OCI-LY1 (cell line): Measurements from ENCODE around the gene MAP1S.

Source experiments
- H2AFZ ChIP-seq: fragments of 200-600 bp; sonication (generic), shearing (Covaris generic); 2 replicates; pipeline ENCODE4 v1.6.0; 2014; ENCODE audit warnings: antibody characterized with exemption, mild to moderate bottlenecking, low read length
- H3F3A ChIP-seq: fragments of 200-600 bp; sonication (generic), shearing (Covaris generic); 2 replicates; pipeline ENCODE4 v1.6.0; 2014; ENCODE audit warnings: mild to moderate bottlenecking, antibody characterized with exemption, low read length, moderate library complexity; ENCODE audit not compliant: insufficient read depth
- H3K27ac ChIP-seq: fragments of 200-600 bp; sonication (generic); 2 replicates; pipeline ENCODE4 v1.5.1; 2014; ENCODE audit warnings: low read length, mixed run types, mild to moderate bottlenecking, low read depth; ENCODE audit not compliant: poor library complexity, severe bottlenecking
- H3K27me3 ChIP-seq: fragments of 200-600 bp; sonication (generic); 2 replicates; pipeline ENCODE4 v1.6.0; 2014; ENCODE audit warnings: antibody characterized with exemption, mild to moderate bottlenecking, low read length, moderate library complexity; ENCODE audit not compliant: insufficient read depth
- H3K36me3 ChIP-seq: fragments of 200-600 bp; sonication (generic); 2 replicates; pipeline ENCODE4 v1.6.1; 2014; ENCODE audit warnings: mild to moderate bottlenecking, antibody characterized with exemption, low read length, moderate library complexity, mixed read lengths; ENCODE audit not compliant: insufficient read depth
- H3K4me1 ChIP-seq: fragments of 200-600 bp; sonication (generic); 2 replicates; pipeline ENCODE4 v1.5.1; 2014; ENCODE audit warnings: mild to moderate bottlenecking, low read length, moderate library complexity; ENCODE audit not compliant: insufficient read depth, severe bottlenecking
- H3K4me2 ChIP-seq: fragments of 200-600 bp; sonication (generic), shearing (Covaris generic); 2 replicates; pipeline ENCODE4 v1.6.1; 2014; ENCODE audit warnings: low read length
- H3K4me3 ChIP-seq: fragments of 200-600 bp; sonication (generic); 2 replicates; pipeline ENCODE4 v1.5.1; 2014; ENCODE audit warnings: low read length, low read depth, mild to moderate bottlenecking, mixed read lengths; ENCODE audit not compliant: poor library complexity, severe bottlenecking
- H3K79me2 ChIP-seq: fragments of 200-600 bp; shearing (Covaris generic); 2 replicates; pipeline ENCODE4 v1.6.1; 2016; ENCODE audit warnings: mixed run types, low read length, mixed read lengths; ENCODE audit not compliant: insufficient read depth
- H3K9ac ChIP-seq: fragments of 200-600 bp; sonication (generic), shearing (Covaris generic); 2 replicates; pipeline ENCODE4 v1.6.1; 2014; ENCODE audit warnings: mild to moderate bottlenecking, low read length, mixed read lengths
- H3K9me2 ChIP-seq: fragments of 200-600 bp; sonication (generic), shearing (Covaris generic); 2 replicates; pipeline ENCODE4 v1.6.1; 2014; ENCODE audit warnings: low read depth, mild to moderate bottlenecking, low read length, mixed read lengths
- H3K9me3 ChIP-seq: fragments of 200-600 bp; shearing (Covaris generic); 2 replicates; pipeline ENCODE4 v1.6.1; 2014; ENCODE audit warnings: low read length, mixed read lengths
- H4K20me1 ChIP-seq: fragments of 200-600 bp; sonication (generic), shearing (Covaris generic); 2 replicates; pipeline ENCODE4 v1.6.0; 2016; ENCODE audit warnings: mild to moderate bottlenecking, low read length; ENCODE audit not compliant: insufficient read depth
- CTCF ChIP-seq: fragments of 200-600 bp; sonication (generic), shearing (Covaris generic); IDR thresholded peaks from 2 replicates; pipeline ENCODE4 v1.5.1; 2017; ENCODE audit warnings: mild to moderate bottlenecking, antibody characterized with exemption, low read length, moderate library complexity, mixed read lengths
- EZH2 ChIP-seq: fragments of 200-600 bp; sonication (generic), shearing (Covaris generic); IDR thresholded peaks from 2 replicates; pipeline ENCODE4 v1.8.0; 2017; ENCODE audit warnings: borderline replicate concordance, mixed run types, mild to moderate bottlenecking, antibody characterized with exemption, low read length, moderate library complexity, mixed read lengths

The MAP1S gene

GRCh38 chr19:17718947-17719711 lies at the start of gene MAP1S:
MAP1S (plus strand) TSS chr19:17719480; CDS start chr19:17719503, 23 bp downstream.
- Histone ChIP-seq H3K27me3 (no peaks in the 10 kb centered on the region), H2AFZ (0 out of 2 replicates have a peak within 1 kb of the TSS, but pooled peaks have one; percentile 8), H3K4me2 (peak within 1 kb of the TSS; percentile 99), H4K20me1 (no peaks in the 10 kb centered on the region), H3K4me3 (peak within 1 kb of the TSS; percentile 97), H3K79me2 (peaks cover 9% of the 10 kb centered on the region), H3F3A (no peaks in the 10 kb centered on the region), H3K9me3 (no peaks in the 10 kb centered on the region), H3K4me1 (peaks cover 23% of the 10 kb centered on the region), H3K9ac (peak within 1 kb of the TSS; percentile 88), H3K9me2 (no peaks in the 10 kb centered on the region), H3K36me3 (0 out of 2 replicates have a peak, but pooled peaks cover under 1% of the 10 kb centered on the region), H3K27ac (no peak within 1 kb of the TSS)
- TF ChIP-seq EZH2 (no peak), CTCF (no peak)

- TF ChIP-seq CTCF = no peak
- TF ChIP-seq EZH2 = no peak
Measured at GRCh38 chr19:17671906-17672305, 47.4 kb upstream of the MAP1S start.

GRCh38 chr19:17673937-17674799 lies 45.1 kb upstream of the MAP1S start:
- H3K4me1 ChIP-seq = no peaks in the 10 kb centered on the region
- H3K4me3 ChIP-seq = no peak overlapping the region
- H3K79me2 ChIP-seq = no peaks in the 10 kb centered on the region
- H3K36me3 ChIP-seq = no peaks in the 10 kb centered on the region
- no peak overlapping the region for H3K4me2 ChIP-seq
- no peak for TF ChIP-seq CTCF
- no peak for TF ChIP-seq EZH2
- no peaks in the 10 kb centered on the region for H3K9me2 ChIP-seq
- no peak overlapping the region for H2AFZ ChIP-seq
- H3K9ac ChIP-seq = no peak overlapping the region
- no peaks in the 10 kb centered on the region for H3K9me3 ChIP-seq
- peaks cover 4% of the 10 kb centered on the region; the same call in 1 of the 2 replicates for H3K27me3 ChIP-seq
- no peaks in the 10 kb centered on the region for H3F3A ChIP-seq
- H4K20me1 ChIP-seq = no peaks in the 10 kb centered on the region
- H3K27ac ChIP-seq = no peak overlapping the region

More at GRCh38 chr19:17671906-17672305, 47.4 kb upstream of the MAP1S start:
- Histone ChIP-seq H3K36me3 (no peaks in the 10 kb centered on the region), H2AFZ (no peak overlapping the region), H3K9me3 (no peaks in the 10 kb centered on the region), H3K9ac (no peak overlapping the region), H3K27ac (no peak overlapping the region), H3K27me3 (no peaks in the 10 kb centered on the region), H3K9me2 (no peaks in the 10 kb centered on the region), H3K79me2 (no peaks in the 10 kb centered on the region), H3K4me3 (no peak overlapping the region), H3K4me2 (no peak overlapping the region), H4K20me1 (no peaks in the 10 kb centered on the region), H3K4me1 (no peaks in the 10 kb centered on the region), H3F3A (no peaks in the 10 kb centered on the region)
